HEK293 (cell line): ENCODE data around the gene PEX11G.

Experiments used
- BCL11A ChIP-seq: fragments of 450-650 bp; formaldehyde crosslinking; IDR thresholded peaks from 2 replicates; pipeline ENCODE4 v1.5.1; 2016; ENCODE audit warnings: low read depth, missing biosample characterization, missing genetic modification characterization
- GLIS1 ChIP-seq: fragments of 450-650 bp; formaldehyde crosslinking; IDR thresholded peaks from 2 replicates; pipeline ENCODE4 v1.5.1; 2016; ENCODE audit warnings: missing biosample characterization, missing genetic modification characterization
- GLIS2 ChIP-seq: fragments of 450-650 bp; formaldehyde crosslinking; IDR thresholded peaks from 2 replicates; pipeline ENCODE4 v1.5.1; 2016; ENCODE audit warnings: missing biosample characterization, missing genetic modification characterization
- KLF10 ChIP-seq: fragments of 450-650 bp; IDR thresholded peaks from 2 replicates; pipeline ENCODE4 v1.5.1; 2018; ENCODE audit warnings: missing biosample characterization, mild to moderate bottlenecking, missing genetic modification characterization
- KLF7 ChIP-seq: fragments of 450-650 bp; formaldehyde crosslinking; IDR thresholded peaks from 2 replicates; pipeline ENCODE4 v1.5.1; 2016; ENCODE audit warnings: missing biosample characterization, missing genetic modification characterization, borderline replicate concordance
- PBX3 ChIP-seq: sonication (generic); formaldehyde crosslinking; IDR thresholded peaks from 2 replicates; pipeline ENCODE4 v1.8.1; 2022; ENCODE audit warnings: mild to moderate bottlenecking, moderate library complexity, missing genetic modification reagents
- REPIN1 ChIP-seq: fragments of 450-650 bp; formaldehyde crosslinking; IDR thresholded peaks from 2 replicates; pipeline ENCODE4 v1.5.1; 2017; ENCODE audit warnings: missing biosample characterization, missing genetic modification characterization, low read depth
- SETDB1 ChIP-seq: IDR thresholded peaks from one replicate; pipeline ENCODE4 v1.6.1; 2017; ENCODE audit warnings: mild to moderate bottlenecking, low read length, moderate library complexity, mixed read lengths; ENCODE audit not compliant: insufficient read length
- SP2 ChIP-seq: fragments of 450-650 bp; formaldehyde crosslinking; IDR thresholded peaks from 2 replicates; pipeline ENCODE4 v1.5.1; 2016; ENCODE audit warnings: missing biosample characterization, missing genetic modification characterization
- SP7 ChIP-seq: fragments of 450-650 bp; formaldehyde crosslinking; IDR thresholded peaks from 2 replicates; pipeline ENCODE4 v1.5.1; 2016; ENCODE audit warnings: missing biosample characterization, missing genetic modification characterization
- TRIM28 ChIP-seq: IDR thresholded peaks from 2 replicates; pipeline ENCODE4 v1.6.1; 2011; ENCODE audit warnings: low read length, control low read depth, borderline replicate concordance
- ZFHX2 ChIP-seq: fragments of 450-650 bp; formaldehyde crosslinking; conservative IDR thresholded peaks from 2 replicates; pipeline ENCODE4 v1.5.1; 2016; ENCODE audit warnings: missing biosample characterization, missing genetic modification characterization
- ZFP3 ChIP-seq: fragments of 450-650 bp; formaldehyde crosslinking; IDR thresholded peaks from 2 replicates; pipeline ENCODE4 v1.5.1; 2016; ENCODE audit warnings: low read depth, missing biosample characterization, missing genetic modification characterization
- ZFP41 ChIP-seq: fragments of 450-650 bp; formaldehyde crosslinking; IDR thresholded peaks from 2 replicates; pipeline ENCODE4 v1.5.1; 2016; ENCODE audit warnings: missing biosample characterization, missing genetic modification characterization, borderline replicate concordance
- ZNF175 ChIP-seq: fragments of 450-650 bp; formaldehyde crosslinking; IDR thresholded peaks from 2 replicates; pipeline ENCODE4 v1.5.1; 2016; ENCODE audit warnings: missing biosample characterization, missing genetic modification characterization
- ZNF211 ChIP-seq: fragments of 450-650 bp; formaldehyde crosslinking; IDR thresholded peaks from 2 replicates; pipeline ENCODE4 v1.5.1; 2016; ENCODE audit warnings: low read depth, missing biosample characterization, missing genetic modification characterization
- ZNF274 ChIP-seq, 2 experiments: fragments of 200-500 bp in 1 of 2; fragments of 450-650 bp in 1 of 2; sonication (Bioruptor generic) in 1 of 2; formaldehyde crosslinking in 1 of 2; IDR thresholded peaks; 2 replicates each; pipeline versions ENCODE4 v1.5.1 to v1.6.1; 2014 to 2016; ENCODE audit warnings: borderline replicate concordance in 1 of 2, inconsistent platforms in 1 of 2, low read length in 1 of 2, missing biosample characterization in 1 of 2, missing genetic modification characterization in 1 of 2
- ZNF280D ChIP-seq: fragments of 450-650 bp; formaldehyde crosslinking; IDR thresholded peaks from 2 replicates; pipeline ENCODE4 v1.5.1; 2016; ENCODE audit warnings: missing biosample characterization, missing genetic modification characterization
- ZNF426 ChIP-seq: fragments of 450-650 bp; formaldehyde crosslinking; IDR thresholded peaks from 2 replicates; pipeline ENCODE4 v1.5.1; 2017; ENCODE audit warnings: missing biosample characterization, missing genetic modification characterization, mild to moderate bottlenecking, inconsistent platforms, moderate library complexity
- ZNF549 ChIP-seq: fragments of 450-650 bp; IDR thresholded peaks from 2 replicates; pipeline ENCODE4 v1.5.1; 2018; ENCODE audit warnings: missing biosample characterization, missing genetic modification characterization, mild to moderate bottlenecking, inconsistent platforms, moderate library complexity
- ZNF555 ChIP-seq: fragments of 450-650 bp; formaldehyde crosslinking; conservative IDR thresholded peaks from 2 replicates; pipeline ENCODE4 v1.5.1; 2017; ENCODE audit warnings: missing biosample characterization, mild to moderate bottlenecking, missing genetic modification characterization, inconsistent platforms
- ZNF558 ChIP-seq: fragments of 450-650 bp; formaldehyde crosslinking; IDR thresholded peaks from 2 replicates; pipeline ENCODE4 v1.5.1; 2016; ENCODE audit warnings: missing biosample characterization, missing genetic modification characterization
- ZNF580 ChIP-seq: fragments of 450-650 bp; formaldehyde crosslinking; IDR thresholded peaks from 2 replicates; pipeline ENCODE4 v1.5.1; 2016; ENCODE audit warnings: missing biosample characterization, missing genetic modification characterization
- ZNF621 ChIP-seq: fragments of 450-650 bp; formaldehyde crosslinking; IDR thresholded peaks from 2 replicates; pipeline ENCODE4 v1.5.1; 2017; ENCODE audit warnings: missing biosample characterization, missing genetic modification characterization
- ZNF624 ChIP-seq: fragments of 450-650 bp; formaldehyde crosslinking; IDR thresholded peaks from 2 replicates; pipeline ENCODE4 v1.5.1; 2017; ENCODE audit warnings: missing biosample characterization, missing genetic modification characterization
- ZNF660 ChIP-seq: fragments of 450-650 bp; IDR thresholded peaks from 2 replicates; pipeline ENCODE4 v1.5.1; 2018; ENCODE audit warnings: missing biosample characterization, mild to moderate bottlenecking, missing genetic modification characterization
- ZNF747 ChIP-seq: fragments of 450-650 bp; formaldehyde crosslinking; IDR thresholded peaks from 2 replicates; pipeline ENCODE4 v1.5.1; 2016; ENCODE audit warnings: missing biosample characterization, missing genetic modification characterization
- ZNF777 ChIP-seq: fragments of 450-650 bp; formaldehyde crosslinking; IDR thresholded peaks from 2 replicates; pipeline ENCODE4 v1.5.1; 2017; ENCODE audit warnings: missing biosample characterization, missing genetic modification characterization, borderline replicate concordance
- TF ChIP-seq, protein P1 (sequence below): fragments of 450-650 bp; formaldehyde crosslinking; IDR thresholded peaks from 2 replicates; pipeline ENCODE4 v1.5.1; 2017; ENCODE audit warnings: missing biosample characterization, missing genetic modification characterization
- TF ChIP-seq, protein P2 (sequence below): fragments of 450-650 bp; formaldehyde crosslinking; conservative IDR thresholded peaks from 2 replicates; pipeline ENCODE4 v1.5.1; 2016; ENCODE audit warnings: low read depth, missing biosample characterization, missing genetic modification characterization

PEX11G gene

GRCh38 chr19:7522072-7522922 lies 33.5 kb upstream of the PEX11G start, which contains the start of gene MCOLN1 (continued):
- TF ChIP-seq ZNF558 (tag by site-specific recombination) = peak; percentile 24; the same call in 1 of the 2 replicates
- TF ChIP-seq REPIN1 (tag by site-specific recombination) = peak; percentile 55; the same call in 1 of the 2 replicates
- TF ChIP-seq ZNF549 = no peak
- TF ChIP-seq GLIS2 (tag by site-specific recombination) = peak; percentile 26; the same call in 1 of the 2 replicates
- TF ChIP-seq ZFP3 (tag by site-specific recombination) = no peak
- no peak for TF ChIP-seq ZNF426 (tag by site-specific recombination)
- TF ChIP-seq, protein P1, sequence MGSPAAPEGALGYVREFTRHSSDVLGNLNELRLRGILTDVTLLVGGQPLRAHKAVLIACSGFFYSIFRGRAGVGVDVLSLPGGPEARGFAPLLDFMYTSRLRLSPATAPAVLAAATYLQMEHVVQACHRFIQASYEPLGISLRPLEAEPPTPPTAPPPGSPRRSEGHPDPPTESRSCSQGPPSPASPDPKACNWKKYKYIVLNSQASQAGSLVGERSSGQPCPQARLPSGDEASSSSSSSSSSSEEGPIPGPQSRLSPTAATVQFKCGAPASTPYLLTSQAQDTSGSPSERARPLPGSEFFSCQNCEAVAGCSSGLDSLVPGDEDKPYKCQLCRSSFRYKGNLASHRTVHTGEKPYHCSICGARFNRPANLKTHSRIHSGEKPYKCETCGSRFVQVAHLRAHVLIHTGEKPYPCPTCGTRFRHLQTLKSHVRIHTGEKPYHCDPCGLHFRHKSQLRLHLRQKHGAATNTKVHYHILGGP (tag by site-specific recombination) = no peak
- TF ChIP-seq ZFHX2 (tag by site-specific recombination) = peak; percentile 69; the same call in 1 of the 2 replicates
- peak; percentile 99 for TF ChIP-seq ZNF580 (tag by site-specific recombination)
- peak; percentile 59; the same call in 1 of the 2 replicates for TF ChIP-seq KLF7 (tag by site-specific recombination)
- no peak for TF ChIP-seq ZNF624 (tag by site-specific recombination)
- no peak for TF ChIP-seq ZNF175 (tag by site-specific recombination)
- peak; percentile 73; the same call in 1 of the 2 replicates for TF ChIP-seq ZNF280D (tag by site-specific recombination)
- TF ChIP-seq ZNF621 (tag by site-specific recombination) = no peak
- peak; percentile 67 for TF ChIP-seq GLIS1 (tag by site-specific recombination)
- TF ChIP-seq SP2 (tag by site-specific recombination) = peak; percentile 88
- peak; percentile 92 for TF ChIP-seq SP7
- TF ChIP-seq ZNF660 (tag by site-specific recombination) = peak; percentile 88
- no peak for TF ChIP-seq SETDB1
- peak; percentile 53; the same call in 1 of the 2 replicates for TF ChIP-seq ZNF747 (tag by site-specific recombination)
- peak; percentile 34; the same call in 1 of the 2 replicates for TF ChIP-seq TRIM28
- peak; percentile 87; the same call in 1 of the 2 replicates for TF ChIP-seq KLF10 (tag by site-specific recombination)
- TF ChIP-seq BCL11A (tag by site-specific recombination) = no peak
- TF ChIP-seq PBX3 (CRISPR knock-in tag) = peak; percentile 89
- no peak for TF ChIP-seq ZNF211 (tag by site-specific recombination)
- no peak for TF ChIP-seq ZNF274 (IDR thresholded peaks at IDR 0.05; ENCODE audit: low read length)
- no peak for TF ChIP-seq ZNF274 (tag by site-specific recombination; IDR thresholded peaks at IDR 0.05; ENCODE audit: borderline replicate concordance)
- TF ChIP-seq ZFP41 (tag by site-specific recombination) = no peak
- no peak for TF ChIP-seq ZNF777 (tag by site-specific recombination)
- TF ChIP-seq ZNF555 (tag by site-specific recombination) = no peak
- TF ChIP-seq, protein P2, sequence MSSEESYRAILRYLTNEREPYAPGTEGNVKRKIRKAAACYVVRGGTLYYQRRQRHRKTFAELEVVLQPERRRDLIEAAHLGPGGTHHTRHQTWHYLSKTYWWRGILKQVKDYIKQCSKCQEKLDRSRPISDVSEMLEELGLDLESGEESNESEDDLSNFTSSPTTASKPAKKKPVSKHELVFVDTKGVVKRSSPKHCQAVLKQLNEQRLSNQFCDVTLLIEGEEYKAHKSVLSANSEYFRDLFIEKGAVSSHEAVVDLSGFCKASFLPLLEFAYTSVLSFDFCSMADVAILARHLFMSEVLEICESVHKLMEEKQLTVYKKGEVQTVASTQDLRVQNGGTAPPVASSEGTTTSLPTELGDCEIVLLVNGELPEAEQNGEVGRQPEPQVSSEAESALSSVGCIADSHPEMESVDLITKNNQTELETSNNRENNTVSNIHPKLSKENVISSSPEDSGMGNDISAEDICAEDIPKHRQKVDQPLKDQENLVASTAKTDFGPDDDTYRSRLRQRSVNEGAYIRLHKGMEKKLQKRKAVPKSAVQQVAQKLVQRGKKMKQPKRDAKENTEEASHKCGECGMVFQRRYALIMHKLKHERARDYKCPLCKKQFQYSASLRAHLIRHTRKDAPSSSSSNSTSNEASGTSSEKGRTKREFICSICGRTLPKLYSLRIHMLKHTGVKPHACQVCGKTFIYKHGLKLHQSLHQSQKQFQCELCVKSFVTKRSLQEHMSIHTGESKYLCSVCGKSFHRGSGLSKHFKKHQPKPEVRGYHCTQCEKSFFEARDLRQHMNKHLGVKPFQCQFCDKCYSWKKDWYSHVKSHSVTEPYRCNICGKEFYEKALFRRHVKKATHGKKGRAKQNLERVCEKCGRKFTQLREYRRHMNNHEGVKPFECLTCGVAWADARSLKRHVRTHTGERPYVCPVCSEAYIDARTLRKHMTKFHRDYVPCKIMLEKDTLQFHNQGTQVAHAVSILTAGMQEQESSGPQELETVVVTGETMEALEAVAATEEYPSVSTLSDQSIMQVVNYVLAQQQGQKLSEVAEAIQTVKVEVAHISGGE = 0 out of 2 replicates have a peak, but pooled peaks have one; percentile 40
